Measurements from ENCODE around the gene TMEM132D.

The TMEM132D gene

DNA sequence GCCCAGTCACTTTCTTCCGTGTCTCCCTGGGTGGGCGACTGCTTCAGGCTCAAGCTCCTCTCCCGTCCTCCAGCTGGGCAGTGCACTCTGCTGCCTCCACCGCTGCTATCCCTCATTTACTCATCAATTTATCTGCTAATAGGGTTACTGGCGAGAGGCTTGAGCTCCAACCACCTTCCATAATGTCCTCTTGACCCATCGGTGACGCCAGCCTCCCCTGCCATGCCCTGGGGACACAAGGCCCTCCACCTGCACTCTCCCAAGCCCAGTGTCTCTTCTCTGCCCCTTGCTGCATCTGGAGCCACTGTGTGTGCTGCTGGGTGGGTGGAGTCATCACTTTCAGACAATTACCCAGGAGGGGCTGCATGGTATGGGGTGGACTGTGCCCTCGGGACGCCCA, 78.5 kb downstream of the TMEM132D start:
- DNase-seq = no peak

DNA sequence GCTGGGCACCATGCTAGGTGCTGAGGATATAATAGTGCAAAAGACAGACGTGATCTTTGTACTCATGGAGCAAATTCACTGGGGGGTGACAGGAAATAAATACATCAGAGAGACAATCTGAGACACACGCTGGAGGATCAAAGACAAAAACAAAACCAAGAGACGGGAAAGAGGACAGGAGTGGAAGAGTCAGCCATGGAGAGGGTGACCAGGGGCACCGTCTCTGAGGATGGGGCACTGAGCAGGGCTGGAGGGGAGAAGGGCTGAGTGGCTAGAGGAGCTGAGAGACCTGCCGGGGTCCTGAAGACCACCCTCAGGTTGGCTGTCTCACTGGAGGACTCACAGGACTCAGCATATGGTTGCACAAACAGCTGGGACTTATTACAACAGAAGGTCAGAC, 81.9 kb downstream of the TMEM132D start:
- no peak for DNase-seq

DNA sequence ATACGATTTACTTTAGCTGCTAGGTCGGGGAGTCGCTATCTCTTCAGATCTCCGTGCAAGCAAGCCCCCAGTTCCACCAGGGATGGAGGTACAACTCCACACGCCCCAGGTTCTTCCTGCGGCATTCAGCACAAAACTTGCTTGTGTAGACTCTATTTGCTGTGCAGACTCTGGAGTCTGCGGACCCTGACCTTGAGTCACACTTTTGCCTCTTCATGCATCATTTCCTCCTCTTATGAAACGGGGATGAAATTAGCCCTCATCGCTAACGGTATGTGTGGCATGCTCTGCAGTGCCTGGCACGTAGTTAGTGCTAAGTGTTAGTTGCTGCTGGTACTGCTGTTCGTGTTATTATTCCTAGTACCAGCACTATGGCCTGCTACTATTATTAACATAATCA, 84.4 kb downstream of the TMEM132D start:
- DNase-seq = no peak

GRCh38 chr12:129815846-129816245, 88.0 kb downstream of the TMEM132D start:
- no peak for DNase-seq

DNA sequence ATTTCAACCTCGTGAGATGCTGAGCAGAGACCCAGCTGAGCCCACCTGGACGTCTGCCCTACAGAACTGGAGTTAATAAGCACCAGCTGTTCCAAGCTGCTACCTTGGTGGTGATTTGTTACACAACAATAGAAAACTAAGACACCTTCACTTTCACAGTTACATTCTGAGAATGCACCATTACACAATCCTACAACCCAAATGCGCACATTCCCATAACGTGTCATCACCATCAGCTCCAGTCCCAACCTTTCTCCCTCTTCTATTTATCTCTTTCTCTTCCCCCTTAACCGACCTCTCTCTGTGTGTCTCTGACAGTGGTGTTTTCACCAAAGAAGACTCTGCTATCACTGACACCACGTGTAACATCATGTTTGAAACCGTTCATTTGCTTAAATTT, 91.9 kb downstream of the TMEM132D start:
- DNase-seq = no peak

GRCh38 chr12:129807136-129807535, 96.7 kb downstream of the TMEM132D start:
- no peak for DNase-seq

- DNase-seq = no peak
These were observed 112.4 kb downstream of the TMEM132D start for GRCh38 chr12:129791396-129791795.

DNA sequence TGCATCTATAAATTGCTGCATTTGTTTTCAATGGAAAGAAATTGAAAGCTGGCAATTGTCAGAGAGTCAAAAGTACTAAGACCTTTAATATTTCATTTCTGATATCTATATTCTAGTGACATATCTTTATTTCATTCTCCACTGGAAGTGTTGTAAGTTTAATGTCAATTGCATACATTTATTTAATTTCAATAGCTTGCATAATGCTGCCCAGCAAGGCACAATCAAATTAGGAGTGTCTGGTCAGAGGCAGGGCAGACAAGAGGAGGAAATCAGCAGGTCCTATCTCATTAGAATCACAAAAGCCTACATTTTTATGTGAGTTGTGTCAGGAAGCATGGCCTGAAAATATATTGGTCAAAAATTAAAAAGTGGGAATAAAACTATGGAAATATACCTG, 112.9 kb downstream of the TMEM132D start:
- DNase-seq = no peak

DNA sequence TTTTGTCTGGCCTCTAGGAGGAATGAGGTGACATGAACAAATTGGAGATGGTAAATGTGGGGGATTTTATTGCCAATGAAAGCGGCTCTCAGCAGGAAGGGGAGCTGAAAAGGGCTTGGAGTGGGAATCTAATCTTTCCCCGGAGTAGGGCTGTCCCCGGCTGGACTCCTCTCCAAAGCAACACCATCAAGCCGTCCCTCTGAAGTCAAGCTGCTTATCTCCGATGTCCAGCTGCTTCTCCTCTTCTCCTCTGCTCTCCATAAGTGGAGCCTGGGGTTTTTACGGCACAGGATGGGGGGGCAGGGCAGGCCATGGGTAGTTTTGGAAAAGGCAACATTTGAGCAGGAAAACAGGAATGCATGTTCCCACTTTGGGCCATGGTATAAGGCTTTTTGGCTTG, 113.5 kb downstream of the TMEM132D start:
- no peak for DNase-seq

GRCh38 chr12:129789921-129790320, 113.9 kb downstream of the TMEM132D start:
- no peak for DNase-seq

DNA sequence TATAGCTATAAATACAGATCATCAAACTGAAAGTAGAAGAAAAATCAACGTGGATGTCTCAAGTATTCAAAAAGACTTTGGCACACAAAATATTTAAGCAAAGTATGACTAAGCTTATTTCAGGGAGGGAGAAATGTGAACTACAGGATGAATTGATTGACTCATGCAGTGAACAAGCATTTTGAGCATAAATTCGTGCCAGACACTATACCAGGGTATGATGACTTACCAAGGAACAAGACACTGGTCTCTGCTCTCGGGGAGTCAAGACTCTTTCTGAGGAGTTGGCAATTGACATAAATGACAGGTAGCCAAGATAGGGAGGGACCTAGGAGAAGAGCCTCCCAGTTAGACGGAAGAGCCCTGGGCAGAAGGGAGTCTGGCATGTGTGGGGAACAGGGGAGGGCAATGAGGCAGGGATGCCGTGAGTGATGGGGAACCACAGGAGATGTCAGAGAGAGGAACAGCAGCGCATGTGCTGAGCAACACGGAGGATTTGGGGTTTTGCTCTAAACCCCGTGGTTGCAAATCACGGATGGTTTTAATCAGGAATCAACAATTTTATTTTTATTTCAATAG, 115.2 kb downstream of the TMEM132D start:
- no peak for DNase-seq

DNA sequence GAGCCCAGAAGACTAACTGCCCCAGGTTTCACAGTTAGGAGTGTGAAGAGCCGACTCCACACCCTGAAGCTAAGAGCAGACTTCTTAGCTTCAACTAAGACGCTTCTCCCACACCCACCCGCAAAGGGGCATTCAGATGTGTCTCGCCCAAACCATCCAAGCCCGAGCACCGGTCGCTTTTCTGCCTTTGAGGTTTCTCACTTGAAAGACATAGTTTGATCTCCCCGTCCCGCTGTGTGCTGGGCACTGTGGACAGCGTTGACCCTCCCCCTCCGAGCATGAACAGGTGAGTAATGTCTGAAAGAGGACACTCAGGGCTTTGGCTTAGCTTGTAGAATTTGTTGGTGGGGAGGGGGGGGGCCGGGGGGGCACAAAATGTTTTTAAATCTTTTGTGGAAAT, 123.8 kb downstream of the TMEM132D start:
- no peak for DNase-seq

DNA sequence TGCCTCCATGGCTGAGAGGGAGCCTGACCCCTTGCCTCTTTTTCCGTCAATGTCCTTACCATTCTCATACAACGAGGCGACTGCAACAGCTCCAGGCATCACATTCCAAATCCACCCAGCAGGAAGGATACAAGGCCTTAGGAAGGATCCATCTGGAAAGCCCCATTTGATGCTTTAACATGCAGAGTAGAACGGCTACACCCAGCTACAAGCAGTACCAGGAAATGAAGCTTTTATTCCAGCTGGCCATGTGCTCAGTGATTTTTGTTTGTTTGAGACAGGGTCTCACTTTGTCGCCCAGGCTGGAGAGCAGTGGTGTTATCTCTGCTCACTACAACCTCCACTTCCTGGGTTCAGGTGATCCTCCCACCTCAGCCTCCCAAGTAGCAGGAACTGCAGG, 124.8 kb downstream of the TMEM132D start:
- DNase-seq = no peak

DNA sequence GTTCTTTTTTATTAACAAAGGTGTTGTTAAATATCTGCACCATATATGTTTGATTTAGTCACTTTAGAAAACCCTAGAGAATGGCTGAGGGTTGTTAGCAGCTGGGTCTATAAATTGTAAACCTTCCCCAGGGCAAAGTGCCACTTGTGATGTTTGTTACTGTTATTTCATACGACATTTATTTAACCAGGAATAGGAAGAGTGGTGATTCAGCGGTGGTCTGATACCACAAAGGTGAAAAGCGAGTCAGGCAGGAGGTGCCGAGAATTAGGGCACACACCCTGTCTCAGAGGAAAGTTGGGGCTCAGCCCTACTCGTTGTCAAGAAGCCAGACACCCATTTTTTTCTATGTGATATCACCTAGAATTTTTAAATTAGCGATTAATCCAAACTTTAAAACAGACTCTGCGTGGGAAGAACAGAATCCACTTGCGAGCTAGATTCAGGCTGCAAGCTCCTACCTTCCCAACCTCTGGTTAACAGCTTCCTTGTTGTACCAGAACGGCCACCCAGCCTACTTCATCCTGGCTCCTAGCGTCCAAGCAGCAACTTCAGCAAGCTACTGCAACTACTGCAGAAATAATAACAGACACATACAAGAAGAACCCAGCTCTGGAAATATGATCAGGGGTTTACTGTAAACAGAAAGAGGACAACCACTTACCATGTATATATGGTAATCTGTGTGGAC, 126.7 kb downstream of the TMEM132D start:
- no peak for DNase-seq

GRCh38 chr12:129772501-129773493, 131.0 kb downstream of the TMEM132D start:
- no peak for DNase-seq

GRCh38 chr12:129771238-129771637, 132.6 kb downstream of the TMEM132D start:
- DNase-seq = no peak

GRCh38 chr12:129765719-129766118, 138.1 kb downstream of the TMEM132D start:
- DNase-seq = no peak

- no peak for DNase-seq
These were observed 141.4 kb downstream of the TMEM132D start for GRCh38 chr12:129762436-129762835.

DNA sequence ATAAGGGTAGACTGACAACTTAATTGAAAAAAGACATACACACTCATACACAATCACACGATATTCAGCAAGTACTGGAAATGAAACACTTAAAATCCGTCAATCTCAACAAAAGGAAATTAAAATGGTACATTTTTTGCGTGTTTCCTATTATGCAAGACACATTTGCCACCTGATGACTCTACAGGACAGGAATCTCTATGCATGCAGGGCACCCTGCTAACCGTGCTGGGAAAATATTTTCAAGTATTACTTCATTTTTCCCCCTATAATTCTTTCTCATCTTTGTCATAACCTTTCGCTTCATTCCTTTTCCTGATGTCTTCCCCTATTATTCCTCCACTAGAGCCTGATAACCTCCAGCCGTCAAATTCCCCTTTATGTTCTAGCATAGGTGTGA, 150.2 kb downstream of the TMEM132D start:
- DNase-seq = no peak

- no peak for DNase-seq
These were observed 153.4 kb downstream of the TMEM132D start for GRCh38 chr12:129750421-129750820.

- no peak for DNase-seq
These were observed 157.5 kb downstream of the TMEM132D start for GRCh38 chr12:129746318-129746717.

DNA sequence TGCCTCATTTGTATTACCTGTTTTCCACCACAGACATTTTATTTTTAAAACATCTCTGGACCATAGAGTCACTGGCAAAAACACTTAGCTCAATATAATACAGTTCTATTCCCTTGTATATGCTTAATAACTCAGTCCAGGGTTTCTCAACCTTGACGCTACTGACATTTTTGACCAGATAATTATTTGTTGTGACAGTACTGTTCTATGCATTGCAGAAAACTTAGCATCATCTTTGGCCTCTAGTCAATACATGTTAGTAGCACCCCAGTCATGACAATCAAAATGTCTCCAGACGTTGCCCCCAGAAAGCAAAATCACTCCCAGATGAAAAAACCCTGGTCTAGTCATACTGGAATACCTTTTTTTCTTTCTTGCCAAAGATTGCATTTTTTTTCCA, 174.7 kb downstream of the TMEM132D start:
- no peak for DNase-seq

- no peak for DNase-seq
These were observed 176.7 kb downstream of the TMEM132D start for GRCh38 chr12:129727100-129727499.

DNA sequence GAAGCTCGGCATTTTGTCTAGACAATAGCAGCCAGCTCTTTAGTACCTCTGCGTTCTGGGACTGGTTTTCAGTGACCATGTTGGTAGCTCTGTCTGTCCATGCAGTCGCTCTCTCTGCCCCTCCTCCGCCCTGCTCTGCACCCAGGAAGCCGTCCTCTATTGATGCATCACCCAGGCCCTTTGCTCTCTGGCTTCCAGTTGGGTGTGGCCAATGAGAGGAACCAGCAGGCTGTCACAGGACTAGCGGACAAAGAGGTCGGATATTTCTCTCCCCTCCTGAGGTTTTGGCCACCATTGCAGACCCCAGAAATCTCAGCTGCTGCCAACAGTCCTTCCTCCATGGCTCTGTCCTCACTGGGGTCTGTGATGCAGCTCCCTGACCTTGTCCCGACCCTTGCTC, 180.6 kb downstream of the TMEM132D start:
- DNase-seq = no peak

All from CD4-positive, alpha-beta T cell treated with Interleukin-4 for 1 hour (primary cell).